ENCODE measurements around the gene RXRA.

DNA sequence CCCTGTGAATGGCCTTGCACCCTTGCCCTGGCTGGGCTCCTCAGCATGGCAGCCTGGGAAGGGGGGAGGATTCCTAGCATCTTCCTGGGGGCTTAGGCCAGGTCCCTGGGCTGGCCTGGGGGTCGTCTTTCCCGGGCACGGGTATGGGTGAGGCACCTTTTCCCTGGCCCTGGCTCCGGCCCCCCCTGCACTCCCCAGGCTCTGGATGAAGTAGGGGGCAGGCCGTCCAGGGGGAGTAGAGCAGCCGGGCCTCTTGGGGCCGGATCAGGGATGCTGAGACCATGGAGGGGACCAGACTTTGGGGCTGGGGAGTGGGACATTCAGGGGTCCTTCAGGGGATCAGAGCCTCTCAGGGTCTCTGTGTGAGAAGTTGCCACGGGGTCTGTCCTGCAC is 6.6 kb downstream of the RXRA start:
- TF ChIP-seq, protein P1, sequence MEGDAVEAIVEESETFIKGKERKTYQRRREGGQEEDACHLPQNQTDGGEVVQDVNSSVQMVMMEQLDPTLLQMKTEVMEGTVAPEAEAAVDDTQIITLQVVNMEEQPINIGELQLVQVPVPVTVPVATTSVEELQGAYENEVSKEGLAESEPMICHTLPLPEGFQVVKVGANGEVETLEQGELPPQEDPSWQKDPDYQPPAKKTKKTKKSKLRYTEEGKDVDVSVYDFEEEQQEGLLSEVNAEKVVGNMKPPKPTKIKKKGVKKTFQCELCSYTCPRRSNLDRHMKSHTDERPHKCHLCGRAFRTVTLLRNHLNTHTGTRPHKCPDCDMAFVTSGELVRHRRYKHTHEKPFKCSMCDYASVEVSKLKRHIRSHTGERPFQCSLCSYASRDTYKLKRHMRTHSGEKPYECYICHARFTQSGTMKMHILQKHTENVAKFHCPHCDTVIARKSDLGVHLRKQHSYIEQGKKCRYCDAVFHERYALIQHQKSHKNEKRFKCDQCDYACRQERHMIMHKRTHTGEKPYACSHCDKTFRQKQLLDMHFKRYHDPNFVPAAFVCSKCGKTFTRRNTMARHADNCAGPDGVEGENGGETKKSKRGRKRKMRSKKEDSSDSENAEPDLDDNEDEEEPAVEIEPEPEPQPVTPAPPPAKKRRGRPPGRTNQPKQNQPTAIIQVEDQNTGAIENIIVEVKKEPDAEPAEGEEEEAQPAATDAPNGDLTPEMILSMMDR (IDR thresholded peaks at IDR 0.05) = no peak
- TF ChIP-seq POLR2A (IDR thresholded peaks at IDR 0.05) (no peak), EP300 (IDR thresholded peaks at IDR 0.05; ENCODE audit: low read depth) (no peak)

All from transverse colon (tissue), 3 donors.